ENCODE data around the gene PDCD10.

The PDCD10 gene

DNA sequence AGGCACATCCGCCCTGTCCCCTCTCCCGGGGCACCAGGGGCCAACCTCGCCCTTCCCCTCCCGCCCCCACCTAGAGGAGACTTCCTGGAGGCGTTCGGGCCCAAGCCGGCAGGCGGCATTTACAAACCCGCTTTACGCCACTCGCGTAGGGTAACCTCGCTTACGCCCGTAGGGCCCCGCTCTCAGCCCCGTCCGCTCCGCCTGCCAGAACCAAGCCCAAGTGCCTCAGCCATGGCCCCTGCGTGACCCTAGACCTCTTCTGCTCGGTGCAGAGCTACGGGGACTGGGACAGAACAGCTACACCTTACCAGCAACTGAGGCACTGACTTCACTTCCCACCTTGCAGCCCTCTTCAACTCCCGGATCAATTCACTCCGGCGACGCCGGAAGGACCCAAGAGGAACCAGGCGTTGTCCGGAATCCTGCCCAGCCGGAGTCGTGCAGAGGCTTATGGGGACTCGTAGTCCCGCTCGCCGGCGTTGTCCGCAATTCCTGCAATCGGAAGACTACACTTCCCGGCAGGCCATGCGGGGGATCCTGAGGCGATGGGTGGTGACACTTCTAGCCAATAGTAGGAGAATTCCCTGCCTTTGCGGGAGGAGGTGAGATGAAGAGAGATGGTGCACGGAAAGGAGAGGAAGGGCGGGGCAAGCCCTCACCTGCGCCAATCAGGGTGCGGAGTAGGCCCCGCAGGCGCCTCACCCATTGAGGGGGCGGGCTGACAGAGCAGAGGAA, at the start of gene PDCD10:
Gene PDCD10, minus strand, starts transcription at position 395 of the 735 bp plus-strand sequence. CDS start 14,735 bp downstream, outside the sequence.
- peak; percentile 92 for ATAC-seq

GRCh38 chr3:167783781-167784180, 49.1 kb upstream of the PDCD10 start:
- no peak for DNase-seq

More for the DNA sequence above, at the start of gene PDCD10:
- peak; percentile 94 for DNase-seq

DNA sequence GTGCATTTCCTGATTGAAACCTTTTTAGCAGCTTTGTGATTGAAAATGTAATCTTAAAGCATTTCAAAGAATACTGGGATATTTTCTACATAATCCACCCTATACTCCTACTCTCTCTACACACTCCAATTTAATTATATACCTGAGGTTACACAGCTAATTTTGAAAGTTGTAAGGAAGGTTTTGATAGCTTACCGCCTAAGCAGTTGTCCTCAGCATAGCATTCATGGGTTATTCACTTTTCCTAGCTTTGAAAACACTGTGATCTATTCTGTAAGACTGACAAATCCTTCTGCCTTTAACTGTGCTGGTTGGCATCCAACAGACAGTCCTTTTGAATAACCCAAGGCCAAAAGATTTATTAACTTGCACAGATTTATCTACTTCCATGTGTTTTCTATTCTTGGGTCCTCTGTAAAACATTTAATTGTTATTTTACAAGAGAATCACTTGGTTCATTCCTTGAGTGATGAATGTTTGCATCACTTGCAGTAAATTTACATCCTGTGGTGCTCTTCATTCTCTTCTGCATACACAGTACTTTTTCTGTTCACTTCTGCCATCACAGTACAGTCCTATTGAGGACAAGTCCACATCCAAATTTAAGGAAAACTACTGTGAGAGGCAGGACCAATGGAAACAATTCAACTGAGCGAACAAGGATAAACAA, 45.7 kb upstream of the PDCD10 start:
- ATAC-seq (no peak), DNase-seq (no peak)

More at GRCh38 chr3:167783781-167784180, 49.1 kb upstream of the PDCD10 start:
- ATAC-seq: no peak

- ATAC-seq: no peak
- DNase-seq: no peak
Measured at GRCh38 chr3:167777356-167777755, 42.7 kb upstream of the PDCD10 start.

- DNase-seq: no peak
- ATAC-seq: no peak
Measured at GRCh38 chr3:167776066-167776685, 41.5 kb upstream of the PDCD10 start.

GRCh38 chr3:167773584-167773983, 38.9 kb upstream of the PDCD10 start:
- DNase-seq: no peak
- ATAC-seq: no peak

- DNase-seq: no peak
- no peak for ATAC-seq
Measured at GRCh38 chr3:167772992-167773391, 38.3 kb upstream of the PDCD10 start.

DNA sequence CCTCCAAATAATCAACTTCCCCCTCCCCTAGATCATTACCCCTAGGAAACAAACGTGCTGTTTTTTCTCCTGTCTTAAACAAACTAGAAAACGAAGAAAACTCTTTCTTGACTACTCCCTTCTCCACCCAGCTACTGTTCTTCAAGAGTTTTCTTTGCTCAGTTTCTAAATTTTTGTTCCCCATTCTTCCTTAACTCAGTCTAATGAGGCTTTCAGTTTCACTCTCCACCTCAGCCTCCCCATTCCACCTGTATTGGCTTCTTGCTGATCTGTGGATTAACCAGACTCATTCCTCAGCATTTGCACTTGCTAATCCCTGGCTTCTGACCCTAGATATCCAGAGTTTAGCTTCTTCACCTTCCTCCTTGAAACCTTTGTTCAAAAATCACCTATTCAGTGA, 27.6 kb upstream of the PDCD10 start:
- ATAC-seq (no peak), DNase-seq (no peak)

DNA sequence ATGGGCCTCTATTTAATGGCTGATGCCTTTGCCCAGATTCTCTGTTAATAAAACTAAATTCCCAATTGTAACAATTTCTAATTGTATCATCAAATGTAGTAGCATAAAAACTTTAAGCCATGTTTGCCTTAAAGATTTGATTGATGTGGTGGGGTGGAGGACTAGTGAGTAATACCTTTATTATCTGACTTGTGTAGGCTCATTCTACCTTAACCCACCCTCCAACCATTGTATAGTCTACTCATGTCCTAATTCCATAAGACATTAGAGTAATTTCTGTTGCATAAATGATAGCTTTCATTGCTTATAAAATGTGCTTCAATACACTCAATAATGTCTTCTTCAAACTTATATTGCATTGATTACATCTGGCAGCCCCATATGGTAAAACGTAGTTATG, 26.6 kb upstream of the PDCD10 start:
- no peak for ATAC-seq

DNA sequence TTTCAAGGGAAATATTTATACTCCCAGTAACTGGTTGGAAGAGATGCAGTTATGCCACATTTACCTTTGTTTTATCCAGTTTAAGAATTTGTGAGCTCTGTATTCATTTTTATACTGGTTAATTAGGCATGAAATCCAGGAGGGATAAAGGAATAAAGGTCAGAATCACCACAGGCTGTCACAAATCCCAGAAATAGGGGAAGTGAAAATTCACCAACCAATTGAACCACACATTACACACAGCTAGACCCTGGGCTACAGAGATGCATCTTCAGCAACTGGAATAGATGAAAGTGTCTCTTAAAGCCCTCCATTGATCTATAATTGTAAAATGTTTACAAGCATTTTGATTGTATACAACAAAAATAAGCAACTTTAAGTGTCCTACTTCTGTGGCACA, 19.4 kb upstream of the PDCD10 start:
- DNase-seq (no peak), ATAC-seq (no peak)

More for the DNA sequence above, 26.6 kb upstream of the PDCD10 start:
- no peak for DNase-seq

DNA sequence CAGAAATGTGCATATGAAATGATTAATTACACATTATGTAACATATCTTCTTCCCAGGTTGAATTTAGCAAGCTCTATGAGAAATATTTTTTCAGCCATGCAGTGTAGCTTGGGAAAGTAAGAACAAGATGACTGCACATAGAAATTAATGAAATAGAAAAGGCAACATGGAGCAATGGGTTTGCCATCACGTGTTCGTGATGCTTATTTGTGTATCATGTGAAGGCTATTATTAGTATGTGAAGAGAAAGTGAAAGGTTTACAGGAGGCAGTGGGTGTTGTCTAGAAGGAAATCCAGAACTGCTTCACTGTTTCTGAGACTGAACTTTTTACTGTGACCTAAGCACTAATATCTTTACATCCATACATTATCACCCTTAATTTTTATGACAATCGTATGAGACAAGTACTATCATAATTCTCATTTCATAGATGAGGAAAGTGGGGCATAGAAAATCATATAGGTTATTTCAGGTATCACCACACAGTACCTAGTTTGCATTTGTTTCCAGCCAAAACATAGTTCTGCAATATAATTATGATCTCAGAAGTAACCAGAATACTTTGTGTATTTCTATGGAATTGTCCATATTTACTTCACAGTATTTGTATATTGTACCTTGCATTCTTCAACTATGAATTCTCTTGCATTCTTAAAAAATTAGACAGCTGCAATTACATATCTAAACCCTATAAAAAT, 15.7 kb upstream of the PDCD10 start:
- no peak for DNase-seq
- ATAC-seq: peak; percentile 61

DNA sequence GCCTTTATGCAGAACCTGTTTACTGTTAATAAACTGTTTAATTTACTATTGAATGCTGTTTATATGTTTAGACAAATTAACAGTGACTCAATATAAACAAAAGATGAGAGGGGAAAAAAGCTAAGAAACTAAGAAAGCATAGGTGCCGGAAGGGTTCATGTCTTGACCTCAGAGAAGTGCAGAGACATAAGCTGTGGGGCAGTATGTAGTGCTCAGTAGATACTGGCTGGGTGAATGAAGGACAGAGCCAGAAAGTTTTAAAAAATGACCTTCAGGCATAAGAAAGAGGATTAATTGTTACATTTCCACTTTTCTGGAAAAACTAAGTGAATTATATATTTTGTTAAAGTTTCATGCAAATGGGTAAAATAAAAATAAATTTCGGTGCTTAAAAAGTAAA, 15.0 kb upstream of the PDCD10 start:
- DNase-seq: no peak
- ATAC-seq: no peak

GRCh38 chr3:167749209-167749608, 14.5 kb upstream of the PDCD10 start:
- DNase-seq: no peak
- no peak for ATAC-seq

DNA sequence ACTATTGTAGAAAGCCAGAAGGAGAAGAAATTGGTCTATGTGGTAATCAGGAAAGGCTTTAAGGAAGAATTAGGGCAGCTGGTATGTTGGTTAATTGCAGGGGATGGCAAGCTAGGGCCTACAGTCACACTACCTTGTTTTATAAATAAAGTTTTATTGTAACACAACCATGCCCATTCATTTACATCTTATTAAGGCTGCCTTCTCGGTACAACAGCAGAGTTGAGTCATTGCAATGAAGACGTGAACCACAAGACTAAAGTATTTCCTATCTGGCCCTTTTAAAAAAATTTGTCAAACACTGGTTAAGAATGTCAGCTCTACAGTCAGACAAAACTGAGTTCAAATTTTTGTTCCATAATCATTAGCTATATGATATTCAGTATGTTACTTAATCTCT, 9.1 kb upstream of the PDCD10 start:
- DNase-seq: no peak
- ATAC-seq: no peak

DNA sequence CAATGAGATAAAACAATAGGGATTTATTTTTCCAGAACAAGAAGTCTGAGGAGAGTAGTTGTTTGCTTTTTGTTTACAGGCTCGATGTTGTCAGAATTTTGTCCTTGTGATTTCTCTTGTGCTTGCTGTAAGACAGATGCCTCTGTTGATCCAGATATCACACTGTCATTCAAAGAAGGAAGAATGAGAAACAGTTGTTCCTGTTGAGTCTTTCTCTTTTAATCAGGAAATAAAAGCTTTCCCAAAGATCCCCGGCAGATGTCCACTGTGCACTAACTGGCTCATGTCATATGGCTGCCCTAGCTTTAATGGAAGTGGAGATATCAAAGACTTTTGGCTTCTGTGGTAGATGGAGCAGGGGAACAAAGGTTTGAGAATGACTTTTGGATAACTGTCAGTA, 7.6 kb upstream of the PDCD10 start:
- DNase-seq: no peak
- ATAC-seq: no peak

DNA sequence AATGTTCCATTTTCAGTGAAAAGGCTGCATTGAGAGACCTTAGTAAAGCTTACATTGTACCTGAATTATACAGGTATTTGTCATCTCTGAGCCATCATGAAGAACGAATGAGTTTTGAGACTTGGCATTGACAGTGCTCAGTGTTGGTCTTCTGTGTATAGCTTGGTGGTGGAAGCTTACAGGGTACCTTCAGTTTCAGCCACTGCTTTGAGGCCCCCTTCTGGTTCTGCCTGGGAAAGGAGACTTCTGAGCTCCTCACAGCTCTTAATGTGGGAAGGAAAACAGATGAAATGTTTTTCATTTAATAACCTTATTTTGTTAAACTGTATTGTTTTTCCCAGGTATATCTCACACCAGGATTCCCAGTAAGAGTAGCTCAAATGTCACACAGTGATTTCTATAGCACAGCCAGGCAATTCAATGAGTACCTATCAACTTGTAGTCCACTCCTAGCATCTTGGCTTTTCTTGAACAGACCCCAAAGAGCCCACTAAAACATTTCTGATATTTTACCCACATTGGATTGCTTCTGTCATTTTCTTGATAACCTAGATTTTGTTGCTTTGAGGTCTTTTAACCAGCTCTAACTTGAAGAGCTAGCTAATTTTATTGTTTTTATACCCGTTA, 6.4 kb upstream of the PDCD10 start:
- peak; percentile 28 for DNase-seq
- peak; percentile 90 for ATAC-seq

DNA sequence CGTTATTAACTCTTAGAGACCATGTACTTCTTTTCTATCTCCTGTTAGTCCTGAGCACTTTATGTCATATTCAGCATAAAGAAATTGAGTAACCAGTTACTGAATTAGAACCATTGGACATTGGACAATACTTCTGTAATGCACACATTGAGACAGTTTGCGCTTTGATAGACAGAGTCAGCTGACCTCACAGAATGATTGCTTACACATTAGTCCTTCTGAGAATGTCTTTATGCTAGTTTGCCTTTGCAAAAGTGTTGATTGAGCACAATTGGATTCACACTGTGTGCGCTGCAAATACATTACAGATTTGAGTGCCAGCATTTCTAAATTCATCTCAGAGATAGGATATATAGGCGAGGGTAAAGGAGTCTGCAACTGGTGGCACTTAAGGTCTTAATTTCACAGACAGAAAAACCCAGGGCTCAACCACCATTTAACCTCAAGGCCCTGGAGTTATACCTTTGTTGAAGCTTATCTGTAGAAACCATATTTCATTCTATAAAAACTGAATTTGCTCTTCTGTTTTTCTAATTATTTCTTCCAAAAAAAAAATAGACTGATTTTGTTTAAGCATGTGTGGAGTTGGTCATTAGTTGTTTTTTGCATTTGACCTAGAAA, 4.6 kb upstream of the PDCD10 start:
- no peak for ATAC-seq
- DNase-seq: no peak

DNA sequence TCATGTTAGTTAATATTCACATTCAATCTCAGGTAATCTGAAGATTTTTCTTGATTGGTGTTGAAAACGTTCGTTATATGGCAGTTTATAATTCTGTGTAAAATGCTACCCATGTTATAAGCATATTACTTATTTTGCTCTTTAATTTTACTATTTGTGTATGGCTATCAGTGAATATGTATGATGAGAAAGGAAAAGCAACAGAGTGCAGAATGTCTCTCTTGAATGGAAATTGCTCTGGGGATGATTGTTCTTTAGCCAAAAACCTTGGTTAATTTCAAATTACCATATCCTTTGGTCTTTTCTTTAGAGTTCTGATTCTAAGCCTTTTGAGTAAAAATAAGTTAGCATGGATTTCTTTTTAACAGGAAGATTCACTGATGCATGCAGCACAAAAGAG, 3.3 kb upstream of the PDCD10 start:
- no peak for ATAC-seq
- no peak for DNase-seq

DNA sequence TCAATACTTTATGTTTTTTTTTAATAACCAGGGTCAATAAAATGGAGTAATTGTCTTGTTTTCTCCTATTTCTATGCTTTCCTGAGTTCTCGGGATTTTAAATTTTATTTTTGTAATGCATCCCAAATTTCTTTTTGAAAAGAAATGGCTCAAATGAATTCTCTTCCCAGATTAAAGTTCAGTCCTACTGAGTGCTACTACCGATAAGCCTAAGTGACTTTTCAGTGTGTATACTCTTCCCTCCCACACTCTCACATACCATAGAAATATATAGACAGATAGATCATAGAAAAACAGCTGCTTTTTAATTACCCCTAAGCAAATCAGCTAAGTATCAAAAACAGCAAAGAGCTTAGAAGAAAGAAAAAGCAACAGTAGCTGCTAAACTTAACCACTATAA, 2.3 kb upstream of the PDCD10 start:
- ATAC-seq: no peak
- no peak for DNase-seq

GRCh38 chr3:167736264-167736787, 1.6 kb upstream of the PDCD10 start:
- ATAC-seq (no peak), DNase-seq (no peak)

All from stimulated activated naive CD8-positive, alpha-beta T cell treated with anti-CD3 and anti-CD28 coated beads, Interleukin-15, Interleukin-2, amounts not matched to agents 100 U/mL and 50 U/mL, for 24 hours (primary cell).